Fibroblast of mammary gland (primary cell): ENCODE results near the gene IGBP1.
"Not testable (repeated sequence)": the region's sequence is repeated elsewhere in the genome, so short reads cannot be mapped to it uniquely, and the experiment has no call there.

Source experiments
- DNase-seq: peaks from one replicate; pipeline ENCODE4 v3.0.0-alpha.2; 2010; ENCODE audit warnings: low read depth
- H3K4me3 ChIP-seq: 2 replicates; pipeline ENCODE4 v1.5.1; 2011; ENCODE audit warnings: low read depth, mild to moderate bottlenecking, low read length, moderate library complexity; ENCODE audit not compliant: control insufficient read depth
- TF ChIP-seq, protein P1 (sequence below): conservative IDR thresholded peaks from 2 replicates; pipeline ENCODE4 v1.5.1; 2011; ENCODE audit warnings: low read depth, low read length, inconsistent platforms; ENCODE audit not compliant: control insufficient read depth, insufficient read depth

IGBP1 gene

DNA sequence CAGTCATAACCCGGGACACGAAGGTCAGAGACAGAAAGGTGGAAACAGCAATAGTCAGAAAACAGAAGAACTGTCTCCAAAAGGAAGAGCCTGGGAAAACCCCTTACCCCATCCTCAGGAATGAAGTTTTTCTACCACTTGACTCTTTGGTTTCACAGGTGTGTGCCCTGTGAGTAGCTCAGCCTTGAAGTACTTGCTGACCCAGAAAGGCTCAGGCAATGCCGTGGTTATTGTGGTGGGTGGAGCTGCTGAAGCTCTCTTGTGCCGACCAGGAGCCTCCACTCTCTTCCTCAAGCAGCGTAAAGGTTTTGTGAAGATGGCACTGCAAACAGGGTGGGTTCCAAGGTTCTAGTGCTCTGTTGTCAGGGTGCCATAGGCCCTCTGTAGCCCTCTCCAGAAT is 68.5 kb downstream of the IGBP1 start:
- TF ChIP-seq, protein P1, sequence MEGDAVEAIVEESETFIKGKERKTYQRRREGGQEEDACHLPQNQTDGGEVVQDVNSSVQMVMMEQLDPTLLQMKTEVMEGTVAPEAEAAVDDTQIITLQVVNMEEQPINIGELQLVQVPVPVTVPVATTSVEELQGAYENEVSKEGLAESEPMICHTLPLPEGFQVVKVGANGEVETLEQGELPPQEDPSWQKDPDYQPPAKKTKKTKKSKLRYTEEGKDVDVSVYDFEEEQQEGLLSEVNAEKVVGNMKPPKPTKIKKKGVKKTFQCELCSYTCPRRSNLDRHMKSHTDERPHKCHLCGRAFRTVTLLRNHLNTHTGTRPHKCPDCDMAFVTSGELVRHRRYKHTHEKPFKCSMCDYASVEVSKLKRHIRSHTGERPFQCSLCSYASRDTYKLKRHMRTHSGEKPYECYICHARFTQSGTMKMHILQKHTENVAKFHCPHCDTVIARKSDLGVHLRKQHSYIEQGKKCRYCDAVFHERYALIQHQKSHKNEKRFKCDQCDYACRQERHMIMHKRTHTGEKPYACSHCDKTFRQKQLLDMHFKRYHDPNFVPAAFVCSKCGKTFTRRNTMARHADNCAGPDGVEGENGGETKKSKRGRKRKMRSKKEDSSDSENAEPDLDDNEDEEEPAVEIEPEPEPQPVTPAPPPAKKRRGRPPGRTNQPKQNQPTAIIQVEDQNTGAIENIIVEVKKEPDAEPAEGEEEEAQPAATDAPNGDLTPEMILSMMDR = no peak
- no peak overlapping the region for H3K4me3 ChIP-seq
- no peak for DNase-seq

GRCh38 chrX:70208479-70208878 is 75.2 kb downstream of the IGBP1 start:
- TF ChIP-seq, protein P1 = no peak
- H3K4me3 ChIP-seq = no peak overlapping the region
- DNase-seq = peak; percentile 18

GRCh38 chrX:70209570-70209969 is 76.3 kb downstream of the IGBP1 start:
- not testable (repeated sequence) for H3K4me3 ChIP-seq, DNase-seq
